Mesothelial cell of epicardium (in vitro differentiated cells): ENCODE data around the gene MTCH2. TPM values are rescaled to one million over a fixed set of nuclear protein-coding genes. Genes with fewer than 3 reads are reported as not detected.
A peak's percentile ranks its signal among the peaks of the same experiment; 100 is the strongest.

Source experiments
- DNase-seq, 2 experiments: peaks; one replicate each; pipeline ENCODE4 v3.0.0; 2021; ENCODE audit warnings: low spot score in 2 of 2; ENCODE audit not compliant: unreplicated experiment in 2 of 2
- H3K27ac Mint-ChIP-seq: 2 replicates; pipeline ENCODE4 v1.8.0; 2021; ENCODE audit warnings: mixed read lengths
- H3K27me3 Mint-ChIP-seq: 2 replicates; pipeline ENCODE4 v1.8.0; 2021; ENCODE audit warnings: low read depth, mixed read lengths
- H3K36me3 Mint-ChIP-seq: 2 replicates; pipeline ENCODE4 v1.8.0; 2021; ENCODE audit warnings: mixed read lengths
- H3K4me1 Mint-ChIP-seq: 2 replicates; pipeline ENCODE4 v1.8.0; 2021; ENCODE audit warnings: mixed read lengths
- H3K4me3 Mint-ChIP-seq: 2 replicates; pipeline ENCODE4 v1.8.0; 2021; ENCODE audit warnings: mild to moderate bottlenecking, moderate library complexity, mixed read lengths
- H3K9me3 Mint-ChIP-seq: 2 replicates; pipeline ENCODE4 v1.8.0; 2021; ENCODE audit warnings: mixed read lengths
- total RNA-seq: library from RNA; stranded (reverse); gene quantifications from 3 replicates; pipeline ENCODE4 v1.2.1, GENCODE V29; 2021
- TF ChIP-seq, protein P1 (sequence below): fragments of 200-600 bp; sonication (generic); IDR thresholded peaks from one replicate; pipeline ENCODE4 v1.5.0; 2021; ENCODE audit warnings: antibody characterized with exemption; ENCODE audit not compliant: unreplicated experiment

Gene MTCH2
- total RNA-seq, 1 donor from 2014 or later: 53.5 TPM

DNA sequence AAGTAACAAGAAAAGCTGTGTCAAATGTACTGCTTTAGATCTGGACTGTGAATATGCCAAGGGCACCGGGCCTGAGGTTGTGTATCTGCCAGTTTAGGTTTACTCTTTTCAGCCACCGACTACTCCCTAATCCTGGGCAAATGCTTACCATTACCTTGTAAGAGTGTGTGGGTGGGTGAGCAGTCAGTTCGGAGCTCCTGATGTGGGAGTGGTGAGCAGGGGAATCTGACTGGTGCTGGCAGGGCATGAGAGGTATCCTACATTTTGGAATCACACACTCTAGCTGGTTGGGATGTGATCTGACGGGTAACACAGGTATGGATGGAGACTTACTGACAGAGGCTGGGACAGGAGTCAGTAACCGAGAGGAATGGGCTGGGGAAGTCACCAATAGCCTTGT lies 58.5 kb downstream of the MTCH2 start:
- TF ChIP-seq, protein P1, sequence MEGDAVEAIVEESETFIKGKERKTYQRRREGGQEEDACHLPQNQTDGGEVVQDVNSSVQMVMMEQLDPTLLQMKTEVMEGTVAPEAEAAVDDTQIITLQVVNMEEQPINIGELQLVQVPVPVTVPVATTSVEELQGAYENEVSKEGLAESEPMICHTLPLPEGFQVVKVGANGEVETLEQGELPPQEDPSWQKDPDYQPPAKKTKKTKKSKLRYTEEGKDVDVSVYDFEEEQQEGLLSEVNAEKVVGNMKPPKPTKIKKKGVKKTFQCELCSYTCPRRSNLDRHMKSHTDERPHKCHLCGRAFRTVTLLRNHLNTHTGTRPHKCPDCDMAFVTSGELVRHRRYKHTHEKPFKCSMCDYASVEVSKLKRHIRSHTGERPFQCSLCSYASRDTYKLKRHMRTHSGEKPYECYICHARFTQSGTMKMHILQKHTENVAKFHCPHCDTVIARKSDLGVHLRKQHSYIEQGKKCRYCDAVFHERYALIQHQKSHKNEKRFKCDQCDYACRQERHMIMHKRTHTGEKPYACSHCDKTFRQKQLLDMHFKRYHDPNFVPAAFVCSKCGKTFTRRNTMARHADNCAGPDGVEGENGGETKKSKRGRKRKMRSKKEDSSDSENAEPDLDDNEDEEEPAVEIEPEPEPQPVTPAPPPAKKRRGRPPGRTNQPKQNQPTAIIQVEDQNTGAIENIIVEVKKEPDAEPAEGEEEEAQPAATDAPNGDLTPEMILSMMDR: no peak
- Mint-ChIP-seq H3K9me3 (no peaks in the 10 kb centered on the region), H3K4me3 (no peak overlapping the region)

DNA sequence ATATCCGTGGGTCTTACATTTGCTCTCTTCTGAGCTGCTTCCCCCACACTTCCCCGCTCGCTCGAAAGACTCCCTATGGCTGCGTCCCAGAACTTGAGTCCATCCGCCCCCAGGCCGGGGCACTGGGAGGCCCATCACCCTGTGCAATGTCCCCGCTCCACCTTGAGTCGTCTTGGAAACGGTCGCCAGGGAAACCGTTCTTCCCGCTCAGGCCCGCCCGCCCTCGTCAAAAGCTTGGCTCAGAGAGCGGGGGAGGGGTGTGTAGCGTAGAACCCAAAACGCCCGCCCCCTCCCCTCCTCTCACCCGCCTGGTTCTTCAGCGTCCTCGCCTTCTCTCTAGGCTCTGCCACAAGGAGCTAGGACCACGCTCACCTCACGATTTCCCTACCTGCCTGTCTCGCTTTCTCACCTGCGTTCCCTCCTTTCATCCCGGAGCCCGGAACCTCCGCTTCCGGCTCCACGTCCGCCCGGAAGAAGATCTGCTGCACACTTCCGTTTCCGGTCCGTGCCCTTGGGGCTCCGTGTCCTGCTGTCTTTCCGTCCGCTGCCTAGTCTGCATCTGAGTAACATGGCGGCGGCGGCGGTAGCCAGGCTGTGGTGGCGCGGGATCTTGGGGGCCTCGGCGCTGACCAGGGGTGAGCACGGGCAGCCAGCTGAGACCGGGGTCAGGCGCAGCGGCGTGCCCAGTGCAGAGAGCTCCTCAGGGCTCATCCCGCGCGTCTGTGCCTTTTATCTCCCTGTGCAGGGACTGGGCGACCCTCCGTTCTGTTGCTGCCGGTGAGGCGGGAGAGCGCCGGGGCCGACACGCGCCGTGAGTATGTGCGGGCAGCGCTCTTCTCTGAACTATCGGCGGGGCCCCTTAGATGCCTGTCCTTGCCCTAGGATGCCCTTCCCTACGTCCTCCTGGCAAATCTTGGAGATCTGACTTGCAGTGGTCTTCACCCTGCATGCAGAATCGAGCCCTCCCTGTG lies 63.5 kb downstream of the MTCH2 start, which contains the start of the genes KBTBD4 and NDUFS3:
Gene KBTBD4 (minus strand): TSS at position 447 of the 971 bp plus-strand sequence. CDS start 19 bp downstream, at position 428.
Gene NDUFS3 (plus strand): TSS at position 551 of the 971 bp plus-strand sequence. CDS start 18 bp downstream, at position 569.
- Mint-ChIP-seq H3K9me3 (no peaks in the 10 kb centered on the region), H3K4me3 (peak within 1 kb of the TSS; percentile 97), H3K27ac (peak within 1 kb of the TSS; percentile 97), H3K36me3 (peaks cover 14% of the 10 kb centered on the region), H3K27me3 (no peaks in the 10 kb centered on the region), H3K4me1 (peaks cover 29% of the 10 kb centered on the region)
- TF ChIP-seq, protein P1: no peak
- DNase-seq: peak; percentile 80 to 94

More for the DNA sequence above, 58.5 kb downstream of the MTCH2 start:
- Mint-ChIP-seq H3K4me1 (peaks cover 10% of the 10 kb centered on the region), H3K36me3 (peaks cover 14% of the 10 kb centered on the region), H3K27me3 (no peaks in the 10 kb centered on the region), H3K27ac (no peak overlapping the region)
- DNase-seq: no peak

DNA sequence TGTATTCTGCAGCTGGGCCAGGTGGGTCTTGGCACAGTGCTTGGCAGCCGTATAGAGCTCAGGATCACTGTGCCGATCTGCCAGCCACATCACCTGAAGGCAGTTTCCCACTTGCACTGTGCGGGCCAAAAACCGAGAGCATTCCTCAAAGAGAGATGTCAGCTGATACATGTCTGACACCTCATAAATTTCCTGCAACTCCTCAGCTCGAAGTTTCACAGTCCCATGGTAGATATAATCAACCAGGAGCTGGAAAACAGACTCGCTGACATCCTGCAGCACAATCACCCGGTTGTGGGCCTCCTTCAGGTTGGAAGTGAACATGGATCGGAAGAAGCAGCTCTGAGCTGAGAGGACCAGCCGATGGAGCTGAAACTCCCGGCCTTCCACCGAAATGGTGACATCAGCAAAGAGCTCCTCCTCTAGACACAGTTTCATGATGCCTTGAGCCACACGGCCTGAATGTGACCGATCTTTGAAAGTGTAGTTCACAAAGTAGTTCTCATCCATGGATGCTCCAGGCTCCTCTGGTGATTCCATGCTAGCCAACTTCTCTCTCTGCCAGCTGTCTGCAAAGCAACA lies 64.8 kb downstream of the MTCH2 start:
- Mint-ChIP-seq H3K36me3 (peaks cover 15% of the 10 kb centered on the region), H3K27ac (peak overlapping the region; percentile 97), H3K4me3 (peak overlapping the region; percentile 97)

DNA sequence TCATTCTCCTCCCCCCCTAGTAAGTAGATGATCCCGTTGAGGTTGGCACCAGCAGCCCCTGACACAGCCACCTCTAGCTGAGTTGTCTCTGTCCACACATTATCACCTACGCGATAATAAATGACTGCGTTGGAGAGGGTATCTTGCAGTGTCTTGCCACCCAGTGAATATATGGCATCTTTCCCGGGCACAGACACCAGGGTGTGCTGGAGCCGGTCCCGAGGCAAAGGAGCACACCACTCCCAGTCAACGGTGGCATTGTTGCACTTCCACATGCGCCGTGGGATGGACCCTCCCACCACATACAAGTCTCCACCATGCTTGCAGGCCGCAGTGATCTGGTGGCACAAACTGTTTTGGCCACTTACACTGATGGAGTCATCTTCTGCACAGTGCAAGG lies 69.0 kb downstream of the MTCH2 start:
- peaks cover 25% of the 10 kb centered on the region for H3K36me3 Mint-ChIP-seq
- H3K4me1 Mint-ChIP-seq: peaks cover 14% of the 10 kb centered on the region
- DNase-seq: no peak
- no peak overlapping the region for H3K4me3 Mint-ChIP-seq
- no peaks in the 10 kb centered on the region for H3K27me3 Mint-ChIP-seq
- H3K9me3 Mint-ChIP-seq: no peaks in the 10 kb centered on the region
- H3K27ac Mint-ChIP-seq: no peak overlapping the region
- TF ChIP-seq, protein P1: no peak

More for the DNA sequence above, 64.8 kb downstream of the MTCH2 start:
- peaks cover 29% of the 10 kb centered on the region for H3K4me1 Mint-ChIP-seq
- TF ChIP-seq, protein P1: no peak
- H3K9me3 Mint-ChIP-seq: no peaks in the 10 kb centered on the region
- DNase-seq: no peak
- H3K27me3 Mint-ChIP-seq: no peaks in the 10 kb centered on the region

DNA sequence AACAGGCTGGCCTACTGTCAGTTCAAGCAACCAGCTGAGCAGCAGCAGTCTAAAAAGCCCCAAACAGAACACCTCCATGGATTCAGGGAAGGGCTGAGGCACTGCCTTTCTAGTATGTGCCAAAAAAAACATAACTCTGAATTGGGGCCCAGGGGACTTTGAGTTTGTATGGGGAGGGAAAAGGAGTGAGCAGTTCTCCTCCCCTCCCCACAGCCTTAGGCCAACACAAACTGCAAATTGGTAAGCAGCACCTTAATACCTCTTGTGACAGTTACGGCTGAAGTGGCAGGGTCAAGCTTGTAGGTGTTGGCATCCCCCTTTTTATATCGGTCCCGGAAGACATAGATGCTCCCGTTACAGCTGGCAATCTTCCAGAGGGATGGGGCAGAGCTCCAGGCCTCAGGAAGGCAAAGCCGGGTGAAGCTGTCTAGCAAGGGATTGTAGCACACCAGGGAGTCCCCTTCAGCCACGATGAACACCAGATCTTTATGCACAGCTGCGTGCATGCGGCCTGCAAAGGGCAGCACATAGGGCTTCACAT lies 69.6 kb downstream of the MTCH2 start:
- no peak overlapping the region for H3K27ac Mint-ChIP-seq
- H3K4me1 Mint-ChIP-seq: peaks cover 9% of the 10 kb centered on the region
- DNase-seq: no peak
- H3K27me3 Mint-ChIP-seq: no peaks in the 10 kb centered on the region
- H3K4me3 Mint-ChIP-seq: no peak overlapping the region
- TF ChIP-seq, protein P1: no peak
- peaks cover 25% of the 10 kb centered on the region for H3K36me3 Mint-ChIP-seq
- H3K9me3 Mint-ChIP-seq: no peaks in the 10 kb centered on the region
